Liver (tissue), 9 donors: Measurements from ENCODE around the gene SUB1. TPM values are rescaled to one million over a fixed set of nuclear protein-coding genes. Genes with fewer than 3 reads are reported as not detected.

Experiments
- DNase-seq: peaks from one replicate; pipeline ENCODE4 v3.0.0-alpha.2; 2017; ENCODE audit warnings: low spot score
- H3K27ac ChIP-seq, 2 donors: one replicate each; pipeline ENCODE4 v1.7.0; 2013; ENCODE audit warnings: inconsistent platforms in 2 of 2, low read length in 2 of 2, control low read depth in 1 of 2, low read depth in 1 of 2, mild to moderate bottlenecking in 1 of 2
- H3K27me3 ChIP-seq, 4 donors: one replicate each; pipeline versions ENCODE4 v1.6.1 to v1.7.0; 2013; ENCODE audit warnings: low read length in 3 of 4, inconsistent platforms in 1 of 4, mild to moderate bottlenecking in 1 of 4, moderate library complexity in 1 of 4; ENCODE audit not compliant: control insufficient read depth in 4 of 4, insufficient read depth in 4 of 4
- H3K36me3 ChIP-seq, 4 donors: one replicate each; pipeline versions ENCODE4 v1.6.1 to v1.7.0; 2013; ENCODE audit warnings: low read length in 3 of 4, mild to moderate bottlenecking in 3 of 4, low read depth in 1 of 4, moderate library complexity in 1 of 4; ENCODE audit not compliant: control insufficient read depth in 4 of 4, insufficient read depth in 3 of 4
- H3K4me1 ChIP-seq, 4 donors: one replicate each; pipeline versions ENCODE4 v1.6.1 to v1.7.0; 2013; ENCODE audit warnings: low read length in 3 of 4, mild to moderate bottlenecking in 3 of 4, moderate library complexity in 1 of 4; ENCODE audit not compliant: control insufficient read depth in 4 of 4, insufficient read depth in 4 of 4
- H3K4me3 ChIP-seq, 3 donors: one replicate each; pipeline versions ENCODE4 v1.6.1 to v1.7.0; 2013; ENCODE audit warnings: low read length in 3 of 3, control low read depth in 1 of 3, low read depth in 1 of 3, mild to moderate bottlenecking in 1 of 3
- H3K9ac ChIP-seq, 2 donors: one replicate each; pipeline ENCODE4 v1.7.0; 2013; ENCODE audit warnings: low read length in 2 of 2, mild to moderate bottlenecking in 2 of 2, moderate library complexity in 2 of 2, control low read depth in 1 of 2, low read depth in 1 of 2
- H3K9me3 ChIP-seq, 4 donors: one replicate each; pipeline versions ENCODE4 v1.6.1 to v1.7.0; 2013; ENCODE audit warnings: low read length in 3 of 4; ENCODE audit not compliant: control insufficient read depth in 4 of 4
- ATF3 ChIP-seq: IDR thresholded peaks from 2 replicates; pipeline ENCODE4 v1.6.1; 2016; ENCODE audit warnings: antibody characterized with exemption
- CTCF ChIP-seq: fragments of 150-350 bp; IDR thresholded peaks from 2 replicates; pipeline ENCODE4 v1.5.1; 2017; ENCODE audit warnings: improper control_type of control experiment, low read depth, low read length; ENCODE audit not compliant: missing input control
- EGR1 ChIP-seq, 2 donors: IDR thresholded peaks; 2 replicates each; pipeline ENCODE4 v1.6.1; 2016 to 2018; ENCODE audit warnings: antibody characterized with exemption in 2 of 2, low read depth in 2 of 2
- FOXA1 ChIP-seq: IDR thresholded peaks from 2 replicates; pipeline ENCODE4 v1.6.1; 2016; ENCODE audit warnings: antibody characterized with exemption
- GABPA ChIP-seq, 2 donors: IDR thresholded peaks in 1 of 2; conservative IDR thresholded peaks in 1 of 2; 2 replicates each; pipeline ENCODE4 v1.6.1; 2016; ENCODE audit warnings: antibody characterized with exemption in 2 of 2, mild to moderate bottlenecking in 1 of 2, moderate library complexity in 1 of 2
- HNF4A ChIP-seq, 2 donors: conservative IDR thresholded peaks; 2 replicates each; pipeline ENCODE4 v1.6.1; 2016; ENCODE audit warnings: antibody characterized with exemption in 2 of 2, mild to moderate bottlenecking in 2 of 2
- HNF4G ChIP-seq: IDR thresholded peaks from 2 replicates; pipeline ENCODE4 v1.6.1; 2016; ENCODE audit warnings: antibody characterized with exemption
- JUND ChIP-seq, 2 donors: IDR thresholded peaks; 2 replicates each; pipeline ENCODE4 v1.6.1; 2016; ENCODE audit warnings: antibody characterized with exemption in 2 of 2
- MAX ChIP-seq: IDR thresholded peaks from 2 replicates; pipeline ENCODE4 v1.6.1; 2016; ENCODE audit warnings: antibody characterized with exemption
- NR2F2 ChIP-seq: IDR thresholded peaks from 2 replicates; pipeline ENCODE4 v1.6.1; 2016; ENCODE audit warnings: antibody characterized with exemption
- RAD21 ChIP-seq, 2 donors: IDR thresholded peaks; 2 replicates each; pipeline ENCODE4 v1.6.1; 2016; ENCODE audit warnings: antibody characterized with exemption in 2 of 2, mild to moderate bottlenecking in 2 of 2
- REST ChIP-seq: IDR thresholded peaks from 2 replicates; pipeline ENCODE4 v1.6.1; 2016; ENCODE audit warnings: antibody characterized with exemption, mild to moderate bottlenecking
- RXRA ChIP-seq, 2 donors: IDR thresholded peaks; 2 replicates each; pipeline ENCODE4 v1.6.1; 2017 to 2018; ENCODE audit warnings: antibody characterized with exemption in 2 of 2, mild to moderate bottlenecking in 1 of 2
- SP1 ChIP-seq: IDR thresholded peaks from 2 replicates; pipeline ENCODE4 v1.6.1; 2018; ENCODE audit warnings: antibody characterized with exemption, mild to moderate bottlenecking
- YY1 ChIP-seq: IDR thresholded peaks from 2 replicates; pipeline ENCODE4 v1.6.1; 2016; ENCODE audit warnings: antibody characterized with exemption, mild to moderate bottlenecking
- ZBTB33 ChIP-seq: IDR thresholded peaks from 2 replicates; pipeline ENCODE4 v1.6.1; 2016; ENCODE audit warnings: antibody characterized with exemption
- WGBS: extraction: QIAGEN DNeasy Blood & Tissue Kit; methylation state at CpG from one replicate; pipeline ENCODE4 v1.1.7; 2013; 5-methylcytosine and 5-hydroxymethylcytosine counted together
- polyA plus RNA-seq, 2 donors: library from polyadenylated mRNA; stranded (reverse) in 1 of 2; unstranded in 1 of 2; fragments of 200-250 nt in 1 of 2; fragments of >200 nt in 1 of 2; fragmentation: Nextera tagmentation in 1 of 2; extraction: Ambion mirVana in 1 of 2; gene quantifications; one replicate each; pipeline versions ENCODE4 v1.2.1 to v1.2.3, GENCODE V29; 2013 to 2015
- total RNA-seq, 2 donors: library from RNA; depleted of rRNA; stranded (reverse); fragments of >200 nt; gene quantifications; one replicate each; pipeline ENCODE4 v1.2.3, GENCODE V29; 2014
- donor health status: healthy.
- donor health status: healthy.
- donor health status: healthy.
- donor health status: healthy.
- donor health status: healthy.

SUB1 gene
- total and polyA plus RNA-seq, 4 donors, result 51.8 to 238 (median 60.3) TPM

- TF ChIP-seq CTCF, result no peak
- no peak for TF ChIP-seq ZBTB33
- no peak for TF ChIP-seq EGR1 (IDR thresholded peaks at IDR 0.05; ENCODE audit: low read depth in 2 of 2)
- no peak for TF ChIP-seq RXRA (IDR thresholded peaks at IDR 0.05)
- no peak for TF ChIP-seq ATF3
- no peak for TF ChIP-seq SP1
- TF ChIP-seq YY1, result no peak
- no peak for TF ChIP-seq NR2F2
- TF ChIP-seq JUND (IDR thresholded peaks at IDR 0.05), result no peak
- TF ChIP-seq GABPA (IDR thresholded peaks at IDR 0.05 in 1 of 2, conservative IDR thresholded peaks at IDR 0.05 in 1 of 2), result no peak
- TF ChIP-seq MAX, result no peak
- TF ChIP-seq HNF4G, result no peak
- TF ChIP-seq RAD21 (IDR thresholded peaks at IDR 0.05), result no peak
- no peak for TF ChIP-seq HNF4A (conservative IDR thresholded peaks at IDR 0.05)
- TF ChIP-seq REST, result no peak
- no peak for TF ChIP-seq FOXA1
- Histone ChIP-seq H3K4me3 (no peak overlapping the region), H3K9ac (no peak overlapping the region), H3K9me3 (no peaks in the 10 kb centered on the region), H3K4me1 (no peaks in the 10 kb centered on the region), H3K36me3 (no peaks in the 10 kb centered on the region), H3K27me3 (no peaks in the 10 kb centered on the region), H3K27ac (no peak overlapping the region)
- 91% methylated on average over 2 of the region's 2 CpGs for WGBS
- DNase-seq, result no peak
Measured at GRCh38 chr5:32642276-32643002, 57.1 kb downstream of the SUB1 start.
